ENCODE measurements around the gene SPOCK1. TPM values are rescaled to one million over a fixed set of nuclear protein-coding genes. Genes with fewer than 3 reads are reported as not detected.

Gene SPOCK1
- polyA plus RNA-seq, 2 of the 4 experiments (the other 2 are of a cell fraction): 28.9 to 40.8 TPM

- ChIA-PET CTCF (interaction anchor here (1.1 kb wide), 2 partner anchors 8 to 10 kb away, joined by 4 read pairs; no protein-coding TSS in a partner anchor), POLR2A (no interaction called here)
- Histone ChIP-seq H3K27ac (0 out of 6 replicates have a peak overlapping the region, but pooled peaks of 1 of the 2 experiments have one; percentile 17), H3K4me1 (peaks cover 42% of the 10 kb centered on the region), H3K4me3 (no peak overlapping the region), H3K4me2 (no peak overlapping the region), H3K9me3 (no peaks in the 10 kb centered on the region)
- 88% methylated on average over 2 of the region's 2 CpGs for WGBS (ENCODE audit: missing lambda C conversion rate)
- DNase-seq (ENCODE audit: low read depth in 1 of 2, low spot score in 1 of 2): no peak
- TF ChIP-seq KDM5A (IDR thresholded peaks at IDR 0.05) (no peak), RFX5 (IDR thresholded peaks at IDR 0.05) (no peak), HMGXB4 (CRISPR knock-in tag; IDR thresholded peaks at IDR 0.05; ENCODE audit: borderline replicate concordance) (no peak)
- FAIRE-seq: no peak
- no peak for ATAC-seq
Measured at GRCh38 chr5:137312011-137312410, 187.1 kb downstream of the SPOCK1 start.

- H3K4me2 ChIP-seq: peak overlapping the region; percentile 48
- ATAC-seq: peak; percentile 71 to 81
- peak overlapping the region in 1 of 2 experiments; percentile 70; a peak in 3 of 6 replicates for H3K27ac ChIP-seq
- 27% methylated on average over 5 of the region's 5 CpGs for WGBS (ENCODE audit: missing lambda C conversion rate)
- H3K4me3 ChIP-seq: no peak overlapping the region
- ChIA-PET CTCF (interaction anchor here (0.9 to 1.8 kb wide), 5 partner anchors 10 to 227 kb away, joined by 3 to 21 read pairs (median 3); partner anchors contain the start of gene SPOCK1), POLR2A (interaction anchor here (0.6 to 0.8 kb wide), 2 partner anchors 10 to 118 kb away, joined by 3 to 4 read pairs; no protein-coding TSS in a partner anchor)
- FAIRE-seq: peak; percentile 77
- no peaks in the 10 kb centered on the region for H3K9me3 ChIP-seq
- TF ChIP-seq JUNB (IDR thresholded peaks at IDR 0.05) (peak; percentile 73), FOSL2 (IDR thresholded peaks at IDR 0.05) (peak; percentile 53; the same call in 1 of the 2 replicates), FOSL2 (CRISPR knock-in tag; IDR thresholded peaks at IDR 0.05) (peak; percentile 78), TFCP2L1 (CRISPR knock-in tag; IDR thresholded peaks at IDR 0.05) (no peak), CTCF (IDR thresholded peaks at IDR 0.05) (no peak), ZFP36 (IDR thresholded peaks at IDR 0.05; ENCODE audit: borderline replicate concordance, partially characterized antibody) (peak; percentile 12), MYC (IDR thresholded peaks at IDR 0.05; ENCODE audit: borderline replicate concordance, low read length) (no peak), MAFK (IDR thresholded peaks at IDR 0.05; ENCODE audit: partially characterized antibody) (peak; percentile 7), SMC3 (IDR thresholded peaks at IDR 0.05) (no peak), PHF8 (IDR thresholded peaks at IDR 0.05; ENCODE audit: borderline replicate concordance, low read depth) (no peak), HOXB5 (CRISPR knock-in tag; IDR thresholded peaks at IDR 0.05) (no peak), GATA3 (IDR thresholded peaks at IDR 0.05; ENCODE audit: borderline replicate concordance) (peak; percentile 40; the same call in 1 of the 2 replicates), NFE2L2 (conservative IDR thresholded peaks at IDR 0.05; ENCODE audit: low read length) (no peak), EHMT2 (IDR thresholded peaks at IDR 0.05; ENCODE audit: low read depth) (no peak), MAZ (IDR thresholded peaks at IDR 0.05; ENCODE audit: borderline replicate concordance, low read depth, low read length) (no peak), CEBPB (IDR thresholded peaks at IDR 0.05) (peak in 1 of 2 experiments; percentile 51; a peak in 1 of 4 replicates), JUN (IDR thresholded peaks at IDR 0.05) (0 out of 5 replicates have a peak, but pooled peaks of 1 of the 2 experiments have one; percentile 22), RCOR1 (IDR thresholded peaks at IDR 0.05; ENCODE audit: low read depth, low read length) (no peak)
- DNase-seq (ENCODE audit: low read depth in 1 of 2, low spot score in 1 of 2): peak; percentile 44 to 72
- peaks cover 35% of the 10 kb centered on the region for H3K4me1 ChIP-seq
Measured at GRCh38 chr5:137310051-137310730, 188.9 kb downstream of the SPOCK1 start.
